Measurements from ENCODE around the gene CAPZB.

GRCh38 chr1:19521411-19521810 lies 36.1 kb upstream of the CAPZB start:
- TF ChIP-seq CTCF (IDR thresholded peaks at IDR 0.05; ENCODE audit: insufficient read depth, low read length, poor library complexity, severe bottlenecking) = no peak
- TF ChIP-seq EZH2phosphoT487 (conservative IDR thresholded peaks at IDR 0.05; ENCODE audit: low read length) = no peak
